Caco-2 (cell line): ENCODE measurements around the gene ASB16. TPM values are rescaled to one million over a fixed set of nuclear protein-coding genes. Genes with fewer than 3 reads are reported as not detected.

ENCODE experiments used
- BruUV-seq: library from RNA; stranded (reverse); fragments of 400-500 nt; replicated peaks from 2 replicates; lab custom pipeline; 2021; lab: Mats Ljungman, UMichigan
- CTCF ChIA-PET: fragments of 300-600 bp; sonication (Branson Sonifier 250); formaldehyde crosslinking; loops from one replicate; lab custom pipeline; 2022; ENCODE audit warnings: antibody characterized with exemption; lab: Charles Lee
- POLR2A ChIA-PET: fragments of 300-600 bp; sonication (Branson Sonifier 250); formaldehyde crosslinking; loops from one replicate; lab custom pipeline; 2022; ENCODE audit warnings: antibody characterized with exemption; lab: Charles Lee
- DNase-seq, 2 experiments: peaks; one replicate each; pipeline versions ENCODE4 v3.0.0 to v3.0.0-alpha.2; 2020 to 2022
- H3K27me3 ChIP-seq: replicated peaks from 2 replicates; pipeline ENCODE4 v1.6.0; 2011; ENCODE audit warnings: low read length; ENCODE audit not compliant: control insufficient read depth, insufficient read depth
- H3K36me3 ChIP-seq: 2 replicates; pipeline ENCODE4 v1.5.1; 2011; ENCODE audit warnings: low read length; ENCODE audit not compliant: control insufficient read depth, insufficient read depth
- H3K4me1 ChIP-seq: fragments of 250-450 bp; sonication (Bioruptor Pico); 2 replicates; pipeline ENCODE4 v1.5.1; 2020; ENCODE audit warnings: mild to moderate bottlenecking
- H3K4me3 ChIP-seq: 2 replicates; pipeline ENCODE4 v1.5.1; 2011; ENCODE audit warnings: low read depth, mild to moderate bottlenecking, control low read depth, low read length
- H3K9me3 ChIP-seq: fragments of 250-450 bp; sonication (Bioruptor Pico); 2 replicates; pipeline ENCODE4 v1.5.1; 2020; ENCODE audit warnings: mild to moderate bottlenecking, moderate library complexity
- H3K27ac Mint-ChIP-seq: one replicate; pipeline ENCODE4 v1.8.0; 2022; ENCODE audit warnings: mixed read lengths; ENCODE audit not compliant: unreplicated experiment
- H3K27me3 Mint-ChIP-seq: one replicate; pipeline ENCODE4 v1.8.0; 2022; ENCODE audit warnings: mixed read lengths; ENCODE audit not compliant: insufficient read depth, unreplicated experiment
- H3K36me3 Mint-ChIP-seq: one replicate; pipeline ENCODE4 v1.8.0; 2022; ENCODE audit warnings: mild to moderate bottlenecking, mixed read lengths; ENCODE audit not compliant: insufficient read depth, unreplicated experiment
- H3K4me1 Mint-ChIP-seq: one replicate; pipeline ENCODE4 v1.8.0; 2022; ENCODE audit warnings: low read depth, mixed read lengths; ENCODE audit not compliant: unreplicated experiment
- H3K4me3 Mint-ChIP-seq: one replicate; pipeline ENCODE4 v1.8.0; 2022; ENCODE audit warnings: mild to moderate bottlenecking, moderate library complexity, mixed read lengths; ENCODE audit not compliant: unreplicated experiment
- H3K9me3 Mint-ChIP-seq: one replicate; pipeline ENCODE4 v1.8.0; 2022; ENCODE audit warnings: mixed read lengths; ENCODE audit not compliant: unreplicated experiment
- CTCF ChIP-seq, 2 experiments: fragments of 200-600 bp in 1 of 2; IDR thresholded peaks; 1 replicate in 1 of 2; 2 replicates in 1 of 2; pipeline versions ENCODE4 v1.5.1 to v1.8.0; 2011 to 2022; ENCODE audit warnings: antibody characterized with exemption in 1 of 2, control low read depth in 1 of 2, inconsistent platforms in 1 of 2, low read depth in 1 of 2, low read length in 1 of 2, mild to moderate bottlenecking in 1 of 2, moderate library complexity in 1 of 2; ENCODE audit not compliant: insufficient read depth in 1 of 2, severe bottlenecking in 1 of 2, unreplicated experiment in 1 of 2
- intact Hi-C: fragments of 100-400 bp; cut with micrococcal nuclease; formaldehyde crosslinking; loops from one replicate; pipeline ENCODE4 v1.10.0; 2022; ENCODE audit not compliant: unreplicated experiment
- total RNA-seq: library from RNA; stranded (reverse); gene quantifications from 2 replicates; pipeline ENCODE4 v1.2.3, GENCODE V29; 2022

The ASB16 gene
- total RNA-seq, 1 experiment from 2014 or later: not detected

- Histone ChIP-seq H3K9me3 (no peaks in the 10 kb centered on the region), H3K27me3 (no peaks in the 10 kb centered on the region), H3K4me1 (peaks cover 11% of the 10 kb centered on the region; the same call in 1 of the 2 replicates), H3K36me3 (peaks cover 2% of the 10 kb centered on the region), H3K4me3 (no peak overlapping the region)
- no peaks in the 10 kb centered on the region for H3K9me3 Mint-ChIP-seq
- H3K27ac Mint-ChIP-seq: no peak overlapping the region
- TF ChIP-seq CTCF (IDR thresholded peaks at IDR 0.05; ENCODE audit: insufficient read depth in 1 of 2, low read depth in 1 of 2, low read length in 1 of 2, severe bottlenecking in 1 of 2, unreplicated experiment in 1 of 2): no peak
- POLR2A ChIA-PET: no interaction called here
- peaks cover 22% of the 10 kb centered on the region for H3K4me1 Mint-ChIP-seq
- no TSS peak for BruUV-seq
- CTCF ChIA-PET: interaction anchor here (0.6 to 1.4 kb wide), 2 partner anchors 79 to 80 kb away, joined by 3 to 5 read pairs; partner anchors contain the start of gene HDAC5
- DNase-seq: no peak
- peaks cover 33% of the 10 kb centered on the region for H3K36me3 Mint-ChIP-seq
- H3K4me3 Mint-ChIP-seq: peak overlapping the region; percentile 12
- intact Hi-C loops: no loop called here
- no peaks in the 10 kb centered on the region for H3K27me3 Mint-ChIP-seq
Measured at GRCh38 chr17:44202756-44203155, 32.3 kb downstream of the ASB16 start.

GRCh38 chr17:44203731-44204440 lies 33.4 kb downstream of the ASB16 start:
- DNase-seq: peak; percentile 60 to 62
- BruUV-seq: no TSS peak
- peaks cover 4% of the 10 kb centered on the region; the same call in 1 of the 2 replicates for H3K4me1 ChIP-seq

More at GRCh38 chr17:44203731-44204440, 33.4 kb downstream of the ASB16 start:
- intact Hi-C loops: no loop called here
- peak; percentile 50 to 60 for TF ChIP-seq CTCF (IDR thresholded peaks at IDR 0.05; ENCODE audit: insufficient read depth in 1 of 2, low read depth in 1 of 2, low read length in 1 of 2, severe bottlenecking in 1 of 2, unreplicated experiment in 1 of 2)
- no peaks in the 10 kb centered on the region for H3K27me3 ChIP-seq
- ChIA-PET POLR2A (no interaction called here), CTCF (interaction anchor here (0.6 to 1.4 kb wide), 5 partner anchors 14 to 333 kb away, joined by 4 to 11 read pairs (median 5); partner anchors contain the start of gene HDAC5)
- Mint-ChIP-seq H3K27ac (peak overlapping the region; percentile 8), H3K27me3 (no peaks in the 10 kb centered on the region), H3K4me3 (no peak overlapping the region), H3K9me3 (no peaks in the 10 kb centered on the region), H3K4me1 (peaks cover 19% of the 10 kb centered on the region), H3K36me3 (peaks cover 33% of the 10 kb centered on the region)
- peaks cover 2% of the 10 kb centered on the region for H3K36me3 ChIP-seq
- H3K9me3 ChIP-seq: no peaks in the 10 kb centered on the region
- no peak overlapping the region for H3K4me3 ChIP-seq
